SK-N-SH (cell line): ENCODE measurements around the gene LHX5. TPM values are rescaled to one million over a fixed set of nuclear protein-coding genes. Genes with fewer than 3 reads are reported as not detected.

Source experiments
- CTCF ChIA-PET: fragments of 300-600, 350-600 bp; formaldehyde crosslinking; extraction: SDS; loops from one replicate; lab custom pipeline; 2021; lab: Yijun Ruan, JAX
- POLR2A ChIA-PET: fragments of 350-600 bp; sonication (Branson Sonifier 250); formaldehyde crosslinking; extraction: SDS; loops from one replicate; lab custom pipeline; 2020; ENCODE audit warnings: antibody characterized with exemption, inconsistent platforms; lab: Yijun Ruan, JAX
- DNase-seq: peaks from one replicate; pipeline ENCODE4 v3.0.0; 2012
- H2AFZ ChIP-seq: fragments of 200-600 bp; sonication (generic); 2 replicates; pipeline ENCODE4 v1.8.1; 2016; ENCODE audit warnings: antibody characterized with exemption, mild to moderate bottlenecking, low read depth
- H3F3A ChIP-seq: fragments of 200-600 bp; sonication (generic); replicated peaks from 2 replicates; pipeline ENCODE3; 2016; ENCODE audit warnings: antibody characterized with exemption, mild to moderate bottlenecking; ENCODE audit not compliant: insufficient read depth
- H3K27ac ChIP-seq, 2 experiments: fragments of 200-500 bp in 1 of 2; fragments of 200-600 bp in 1 of 2; sonication (Bioruptor generic) in 1 of 2; sonication (generic), shearing (Covaris generic) in 1 of 2; 2 replicates each; pipeline versions ENCODE4 v1.5.1 to v1.6.1; 2014 to 2016; ENCODE audit warnings: low read depth in 2 of 2, inconsistent platforms in 1 of 2, low read length in 1 of 2, mild to moderate bottlenecking in 1 of 2, mixed read lengths in 1 of 2
- H3K27me3 ChIP-seq: fragments of 200-600 bp; sonication (generic), shearing (Covaris generic); 2 replicates; pipeline ENCODE4 v1.6.1; 2016; ENCODE audit warnings: mixed run types; ENCODE audit not compliant: insufficient read depth
- H3K36me3 ChIP-seq, 2 experiments: fragments of 200-500 bp in 1 of 2; fragments of 200-600 bp in 1 of 2; sonication (Bioruptor generic) in 1 of 2; sonication (generic) in 1 of 2; replicated peaks in 1 of 2; 2 replicates each; pipeline versions ENCODE3 to v1.5.1; 2014 to 2016; ENCODE audit warnings: low read length in 1 of 2, mild to moderate bottlenecking in 1 of 2; ENCODE audit not compliant: insufficient read depth in 2 of 2, control insufficient read depth in 1 of 2
- H3K4me1 ChIP-seq, 2 experiments: fragments of 200-500 bp in 1 of 2; fragments of 200-600 bp in 1 of 2; sonication (Bioruptor generic) in 1 of 2; sonication (generic), shearing (Covaris generic) in 1 of 2; 2 replicates each; pipeline versions ENCODE4 v1.5.1 to v1.6.1; 2014 to 2016; ENCODE audit warnings: low read depth in 1 of 2, low read length in 1 of 2, mixed run types in 1 of 2; ENCODE audit not compliant: insufficient read depth in 2 of 2, control insufficient read depth in 1 of 2
- H3K4me2 ChIP-seq: fragments of 200-600 bp; sonication (generic), shearing (Covaris generic); 2 replicates; pipeline ENCODE4 v1.6.1; 2017; ENCODE audit warnings: mixed run types
- H3K4me3 ChIP-seq, 2 experiments: fragments of 200-500 bp in 1 of 2; fragments of 200-600 bp in 1 of 2; sonication (Bioruptor generic) in 1 of 2; sonication (generic), shearing (Covaris generic) in 1 of 2; 2 replicates each; pipeline versions ENCODE4 v1.5.1 to v1.8.1; 2014 to 2016; ENCODE audit warnings: low read depth in 2 of 2, inconsistent platforms in 1 of 2, low read length in 1 of 2, mild to moderate bottlenecking in 1 of 2, mixed read lengths in 1 of 2, moderate library complexity in 1 of 2
- H3K79me2 ChIP-seq: fragments of 200-600 bp; sonication (generic); 2 replicates; pipeline ENCODE4 v1.8.1; 2017; ENCODE audit warnings: mild to moderate bottlenecking; ENCODE audit not compliant: insufficient read depth
- H3K9ac ChIP-seq: fragments of 200-600 bp; sonication (generic); 2 replicates; pipeline ENCODE4 v1.6.1; 2017; ENCODE audit warnings: mixed run types
- H3K9me2 ChIP-seq: fragments of 200-600 bp; sonication (generic); 2 replicates; pipeline ENCODE4 v1.6.1; 2017; ENCODE audit warnings: mixed run types
- H3K9me3 ChIP-seq: fragments of 200-600 bp; sonication (generic); 2 replicates; pipeline ENCODE4 v1.6.1; 2017; ENCODE audit warnings: mixed run types, mild to moderate bottlenecking, moderate library complexity
- H4K20me1 ChIP-seq: fragments of 200-600 bp; sonication (generic); 2 replicates; pipeline ENCODE4 v1.6.1; 2017; ENCODE audit warnings: mild to moderate bottlenecking, mixed run types; ENCODE audit not compliant: insufficient read depth
- GABPA ChIP-seq: IDR thresholded peaks from 2 replicates; pipeline ENCODE4 v1.4.0; 2012; ENCODE audit warnings: low read depth, mild to moderate bottlenecking
- PBX3 ChIP-seq: IDR thresholded peaks from 2 replicates; pipeline ENCODE4; 2012
- POLR2AphosphoS5 ChIP-seq: IDR thresholded peaks from 2 replicates; pipeline ENCODE4 v1.6.1; 2012; ENCODE audit warnings: low read depth, low read length
- RCOR1 ChIP-seq: fragments of 150-350 bp; IDR thresholded peaks from 2 replicates; pipeline ENCODE4 v1.6.1; 2017; ENCODE audit warnings: antibody characterized with exemption, low read length
- RXRA ChIP-seq: IDR thresholded peaks from 2 replicates; pipeline ENCODE4 v1.4.0; 2012; ENCODE audit warnings: low read depth, mild to moderate bottlenecking, borderline replicate concordance
- SIN3A ChIP-seq: IDR thresholded peaks from 2 replicates; pipeline ENCODE4 v1.6.1; 2012; ENCODE audit warnings: low read depth, mild to moderate bottlenecking, low read length, moderate library complexity, borderline replicate concordance
- USF2 ChIP-seq: fragments of 150-350 bp; IDR thresholded peaks from 2 replicates; pipeline ENCODE4 v1.6.1; 2017; ENCODE audit warnings: antibody characterized with exemption, low read length, low read depth, borderline replicate concordance
- YY1 ChIP-seq: IDR thresholded peaks from 2 replicates; pipeline ENCODE4 v1.4.0; 2012; ENCODE audit warnings: low read depth, mild to moderate bottlenecking
- WGBS: methylation state at CpG from one replicate; pipeline ENCODE4 v1.1.6; 2017; ENCODE audit warnings: low lambda C conversion rate; 5-methylcytosine and 5-hydroxymethylcytosine counted together
- polyA plus RNA-seq, 3 experiments: library from polyadenylated mRNA; depleted of rRNA; stranded (reverse); fragments of >200 nt; gene quantifications; 2 replicates each; pipeline ENCODE4 v1.2.3, GENCODE V29; 2012

Gene LHX5
- polyA plus RNA-seq, 1 of the 3 experiments (the other 2 are of a cell fraction): not detected

- no peaks in the 10 kb centered on the region for H3K9me2 ChIP-seq
- no peaks in the 10 kb centered on the region for H3K9me3 ChIP-seq
- no peak overlapping the region for H3K4me2 ChIP-seq
- TF ChIP-seq YY1 (no peak), RCOR1 (no peak), PBX3 (no peak), GABPA (no peak), USF2 (no peak)
- TF ChIP-seq, all 33 proteins: peak for 0
- 5% methylated on average over 35 of the region's 40 CpGs for WGBS
- DNase-seq: no peak
- H3K27ac ChIP-seq: no peak overlapping the region
- no peak overlapping the region for H2AFZ ChIP-seq
- H3K4me3 ChIP-seq: no peak overlapping the region
- no peaks in the 10 kb centered on the region for H3F3A ChIP-seq
- POLR2A ChIA-PET: no interaction called here
- peaks cover 45% of the 10 kb centered on the region for H3K27me3 ChIP-seq
- no peaks in the 10 kb centered on the region for H3K36me3 ChIP-seq
- H3K4me1 ChIP-seq: no peaks in the 10 kb centered on the region
- H3K79me2 ChIP-seq: no peaks in the 10 kb centered on the region
- H4K20me1 ChIP-seq: no peaks in the 10 kb centered on the region
- CTCF ChIA-PET: no interaction called here
- no peak overlapping the region for H3K9ac ChIP-seq
These were observed 48.0 kb upstream of the LHX5 start for GRCh38 chr12:113519464-113520307.

GRCh38 chr12:113515082-113515856, 43.6 kb upstream of the LHX5 start:
- ChIA-PET CTCF (no interaction called here), POLR2A (no interaction called here)
- H3K9ac ChIP-seq: no peak overlapping the region
- H3K9me3 ChIP-seq: no peaks in the 10 kb centered on the region
- H3F3A ChIP-seq: no peaks in the 10 kb centered on the region
- H3K4me1 ChIP-seq: no peaks in the 10 kb centered on the region
- no peaks in the 10 kb centered on the region for H4K20me1 ChIP-seq
- H3K9me2 ChIP-seq: no peaks in the 10 kb centered on the region
- no peak for DNase-seq
- H3K36me3 ChIP-seq: no peaks in the 10 kb centered on the region
- H3K4me3 ChIP-seq: no peak overlapping the region
- no peak overlapping the region for H3K27ac ChIP-seq
- H3K4me2 ChIP-seq: no peak overlapping the region
- 5% methylated on average over 30 of the region's 31 CpGs for WGBS
- TF ChIP-seq SIN3A (no peak), POLR2AphosphoS5 (no peak), RXRA (no peak)
- no peak overlapping the region for H2AFZ ChIP-seq
- H3K79me2 ChIP-seq: no peaks in the 10 kb centered on the region
- H3K27me3 ChIP-seq: peaks cover 31% of the 10 kb centered on the region
